Transverse colon (tissue), 4 donors: ENCODE measurements around the gene ID1. TPM values are rescaled to one million over a fixed set of nuclear protein-coding genes. Genes with fewer than 3 reads are reported as not detected.
A peak's percentile ranks its signal among the peaks of the same experiment; 100 is the strongest.

ENCODE experiments used
- DNase-seq: peaks from one replicate; pipeline ENCODE4 v3.0.0-alpha.2; 2019
- H3K27ac ChIP-seq, 4 donors: fragments of 200-600 bp; sonication (generic); 2 replicates each; pipeline ENCODE4 v1.5.1; 2016 to 2018; ENCODE audit warnings: inconsistent platforms in 4 of 4
- H3K27me3 ChIP-seq: fragments of 200-600 bp; sonication (generic); 2 replicates; pipeline ENCODE4 v1.5.1; 2017; ENCODE audit warnings: inconsistent platforms
- H3K36me3 ChIP-seq, 4 donors: fragments of 200-600 bp; sonication (generic); 2 replicates each; pipeline ENCODE4 v1.5.1; 2017 to 2019; ENCODE audit warnings: inconsistent platforms in 4 of 4
- H3K4me1 ChIP-seq, 4 donors: fragments of 200-600 bp; sonication (generic); 2 replicates each; pipeline ENCODE4 v1.5.1; 2017 to 2020; ENCODE audit warnings: inconsistent platforms in 4 of 4
- H3K4me3 ChIP-seq, 4 donors: fragments of 200-600 bp; sonication (generic); 1 replicate in 1 of 4; 2 replicates in 3 of 4; pipeline versions ENCODE4 v1.5.1 to v1.6.1; 2017 to 2019; ENCODE audit warnings: inconsistent platforms in 4 of 4
- H3K9me3 ChIP-seq, 2 donors: fragments of 200-600 bp; sonication (generic); 2 replicates each; pipeline ENCODE4 v1.5.1; 2017 to 2019; ENCODE audit warnings: inconsistent platforms in 2 of 2
- CTCF ChIP-seq, 5 experiments: fragments of 200-600 bp in 3 of 5; fragments of 450-650 bp in 2 of 5; sonication (generic) in 3 of 5; IDR thresholded peaks; 1 replicate in 2 of 5; 2 replicates in 3 of 5; pipeline ENCODE4 v1.5.1; 2016 to 2017; ENCODE audit warnings: antibody characterized with exemption in 5 of 5, inconsistent platforms in 3 of 5, mild to moderate bottlenecking in 2 of 5, moderate library complexity in 1 of 5
- EP300 ChIP-seq: sonication (generic); formaldehyde crosslinking; IDR thresholded peaks from one replicate; pipeline ENCODE4 v1.6.1; 2017; ENCODE audit warnings: antibody characterized with exemption, low read depth
- POLR2A ChIP-seq: fragments of 450-650 bp; IDR thresholded peaks from one replicate; pipeline ENCODE4 v1.6.1; 2016; ENCODE audit warnings: antibody characterized with exemption, mild to moderate bottlenecking, moderate library complexity
- POLR2AphosphoS5 ChIP-seq, 3 donors: sonication (generic); formaldehyde crosslinking; IDR thresholded peaks; one replicate each; pipeline ENCODE4 v1.6.1; 2016; ENCODE audit warnings: antibody characterized with exemption in 3 of 3
- WGBS, 2 donors: methylation state at CpG; one replicate each; pipeline ENCODE4 v1.1.5; 2018; ENCODE audit warnings: low coverage in 1 of 2; 5-methylcytosine and 5-hydroxymethylcytosine counted together
- in situ Hi-C, 4 donors: fragments of 200-750 bp; cut with MboI; loops; one replicate each; pipeline versions ENCODE4 v1.15.0 to v1.15.1; 2017; ENCODE audit warnings: low sequenced_read_pairs in 3 of 4, low pct_ligation_motif_present in 1 of 4, low pct_unique_long_range_greater_than_20kb in 1 of 4
- intact Hi-C: fragments of 100-400 bp; cut with DNase I; formaldehyde crosslinking; loops from one replicate; pipeline ENCODE4 v1.15.1; 2023; ENCODE audit warnings: low total_unique reads
- total RNA-seq, 4 donors: library from RNA; depleted of rRNA; stranded (reverse); fragments of >200 nt; gene quantifications; one replicate each; pipeline ENCODE4 v1.1.0, GENCODE V29; 2016

ID1 gene
- total RNA-seq, 4 donors from 2014 or later: 516 to 1,015 (median 933) TPM

GRCh38 chr20:31580706-31581105 is 24.4 kb upstream of the ID1 start:
- H3K4me3 ChIP-seq: no peak overlapping the region
- H3K27ac ChIP-seq: no peak overlapping the region
- H3K27me3 ChIP-seq: no peaks in the 10 kb centered on the region
- intact Hi-C loops (no loop called here), in situ Hi-C loops (no loop called here)
- no peaks in the 10 kb centered on the region for H3K36me3 ChIP-seq
- DNase-seq: no peak
- no peak for TF ChIP-seq CTCF (IDR thresholded peaks at IDR 0.05)
- TF ChIP-seq EP300: no peak
- no peak for TF ChIP-seq POLR2AphosphoS5 (IDR thresholded peaks at IDR 0.05)
- TF ChIP-seq POLR2A: no peak
- H3K4me1 ChIP-seq: no peaks in the 10 kb centered on the region
- no peaks in the 10 kb centered on the region for H3K9me3 ChIP-seq
- WGBS, 2 donors: 78 to 88% methylated on average over 6 to 7 of the region's 7 CpGs

- Histone ChIP-seq H3K9me3 (no peaks in the 10 kb centered on the region), H3K27me3 (no peaks in the 10 kb centered on the region), H3K4me1 (no peaks in the 10 kb centered on the region), H3K36me3 (no peaks in the 10 kb centered on the region), H3K27ac (no peak overlapping the region), H3K4me3 (no peak overlapping the region)
- 87% methylated on average over 13 of the region's 13 CpGs; no CpG with 5 or more reads in 1 of the 2 donors for WGBS, 2 donors
- in situ Hi-C loops (no loop called here), intact Hi-C loops (no loop called here)
- TF ChIP-seq POLR2A (no peak), EP300 (no peak), CTCF (IDR thresholded peaks at IDR 0.05) (no peak), POLR2AphosphoS5 (IDR thresholded peaks at IDR 0.05) (no peak)
- DNase-seq: no peak
Measured at GRCh38 chr20:31581391-31581790, 23.7 kb upstream of the ID1 start.

- Histone ChIP-seq H3K4me3 (peak overlapping the region; percentile 13 to 50 (median 30)), H3K27me3 (peaks cover 8% of the 10 kb centered on the region), H3K9me3 (no peaks in the 10 kb centered on the region), H3K27ac (peak overlapping the region; percentile 72 to 77 (median 73)), H3K36me3 (no peaks in the 10 kb centered on the region), H3K4me1 (peaks cover 0 to 15% (median 11%) of the 10 kb centered on the region in 4 donors)
- intact Hi-C loops: no loop called here
- TF ChIP-seq POLR2AphosphoS5 (IDR thresholded peaks at IDR 0.05): peak in 2 of 3 donors; percentile 49 to 72
- peak; percentile 40 for TF ChIP-seq POLR2A
- TF ChIP-seq CTCF (IDR thresholded peaks at IDR 0.05): no peak
- TF ChIP-seq EP300: no peak
- in situ Hi-C loops: no loop called here
- DNase-seq: peak; percentile 69
- WGBS, 2 donors: 0 to 15% methylated on average over 1 to 38 of the region's 76 CpGs
Measured at GRCh38 chr20:31587545-31588389, 17.3 kb upstream of the ID1 start.

- Histone ChIP-seq H3K27me3 (peaks cover 8% of the 10 kb centered on the region), H3K4me3 (no peak overlapping the region), H3K4me1 (peaks cover 10 to 45% (median 35%) of the 10 kb centered on the region in 4 donors), H3K36me3 (no peaks in the 10 kb centered on the region), H3K27ac (no peak overlapping the region), H3K9me3 (no peaks in the 10 kb centered on the region)
- no peak for DNase-seq
- in situ Hi-C loops: no loop called here
- intact Hi-C loops: no loop called here
- WGBS, 2 donors: 70 to 89% methylated on average over 2 to 7 of the region's 7 CpGs
- no peak for TF ChIP-seq POLR2A
- no peak for TF ChIP-seq POLR2AphosphoS5 (IDR thresholded peaks at IDR 0.05)
- no peak for TF ChIP-seq CTCF (IDR thresholded peaks at IDR 0.05)
Measured at GRCh38 chr20:31590717-31591225, 14.3 kb upstream of the ID1 start.
